GM19035 (cell line): Measurements from ENCODE around the gene CCDC85C.

Experiments used
- ATAC-seq: cut with Tn5 transposase; IDR thresholded peaks from one replicate; pipeline ENCODE4 v1.9.1; 2021; ENCODE audit not compliant: unreplicated experiment

The CCDC85C gene

GRCh38 chr14:99575043-99576023 lies 28.7 kb downstream of the CCDC85C start:
- no peak for ATAC-seq

GRCh38 chr14:99574099-99574880 lies 29.7 kb downstream of the CCDC85C start:
- no peak for ATAC-seq

GRCh38 chr14:99573436-99574098 lies 30.4 kb downstream of the CCDC85C start:
- ATAC-seq, result no peak

- no peak for ATAC-seq
Measured at GRCh38 chr14:99573000-99573330, 31.0 kb downstream of the CCDC85C start.

GRCh38 chr14:99572173-99572999 lies 31.6 kb downstream of the CCDC85C start:
- no peak for ATAC-seq

GRCh38 chr14:99571303-99571986 lies 32.6 kb downstream of the CCDC85C start:
- ATAC-seq, result no peak

GRCh38 chr14:99570544-99571302 lies 33.3 kb downstream of the CCDC85C start:
- no peak for ATAC-seq

- ATAC-seq, result no peak
Measured at GRCh38 chr14:99569725-99570543, 34.1 kb downstream of the CCDC85C start.

- no peak for ATAC-seq
Measured at GRCh38 chr14:99568567-99569560, 35.1 kb downstream of the CCDC85C start.

GRCh38 chr14:99566390-99567354 lies 37.3 kb downstream of the CCDC85C start:
- no peak for ATAC-seq

GRCh38 chr14:99566009-99566389 lies 38.0 kb downstream of the CCDC85C start:
- no peak for ATAC-seq

GRCh38 chr14:99565383-99565782 lies 38.6 kb downstream of the CCDC85C start:
- no peak for ATAC-seq

GRCh38 chr14:99564926-99565259 lies 39.1 kb downstream of the CCDC85C start:
- ATAC-seq, result no peak

- ATAC-seq, result no peak
Measured at GRCh38 chr14:99564256-99564925, 39.6 kb downstream of the CCDC85C start.

GRCh38 chr14:99563749-99564129 lies 40.3 kb downstream of the CCDC85C start:
- no peak for ATAC-seq
